SH-SY5Y (cell line): ENCODE data around the gene VAMP2.

Source experiments
- GATA2 ChIP-seq: IDR thresholded peaks from 2 replicates; pipeline ENCODE4 v1.6.1; 2011; ENCODE audit warnings: mild to moderate bottlenecking, low read depth, low read length
- GATA3 ChIP-seq: IDR thresholded peaks from 2 replicates; pipeline ENCODE4 v1.6.1; 2011; ENCODE audit warnings: low read depth, mild to moderate bottlenecking, low read length, moderate library complexity

GRCh38 chr17:8133399-8133798 is 29.3 kb downstream of the VAMP2 start:
- TF ChIP-seq GATA3 (no peak), GATA2 (no peak)
